Breast epithelium (tissue), 3 donors: ENCODE data around the gene NFKBIA.

ENCODE experiments used
- POLR2A ChIP-seq: fragments of 450-650 bp; IDR thresholded peaks from one replicate; pipeline ENCODE4 v1.6.1; 2016; ENCODE audit warnings: antibody characterized with exemption, mild to moderate bottlenecking, moderate library complexity
- POLR2AphosphoS5 ChIP-seq, 3 donors: sonication (generic); formaldehyde crosslinking; IDR thresholded peaks; one replicate each; pipeline ENCODE4 v1.6.1; 2017; ENCODE audit warnings: antibody characterized with exemption in 3 of 3
- TF ChIP-seq, protein P1 (sequence below), 3 donors: fragments of 450-650 bp; IDR thresholded peaks; one replicate each; pipeline ENCODE4 v1.5.1; 2016 to 2017; ENCODE audit warnings: antibody characterized with exemption in 3 of 3, mild to moderate bottlenecking in 3 of 3, moderate library complexity in 3 of 3

DNA sequence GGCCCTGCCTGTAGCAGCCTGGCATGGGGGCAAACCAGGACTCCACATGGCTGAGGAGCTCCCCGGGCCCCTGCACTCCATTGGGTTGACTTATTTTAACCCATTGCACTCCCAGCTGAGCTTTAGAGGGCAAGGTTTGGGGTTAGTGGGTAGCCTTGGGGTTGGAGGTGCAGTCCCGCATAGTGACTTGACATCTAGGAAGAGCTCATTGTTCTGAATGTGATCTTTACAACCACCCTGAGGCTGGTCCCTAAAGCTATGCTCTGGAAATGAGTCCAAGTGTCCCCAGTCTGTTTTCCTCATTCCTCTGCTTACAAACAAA, 36.4 kb downstream of the NFKBIA start:
- TF ChIP-seq, protein P1, sequence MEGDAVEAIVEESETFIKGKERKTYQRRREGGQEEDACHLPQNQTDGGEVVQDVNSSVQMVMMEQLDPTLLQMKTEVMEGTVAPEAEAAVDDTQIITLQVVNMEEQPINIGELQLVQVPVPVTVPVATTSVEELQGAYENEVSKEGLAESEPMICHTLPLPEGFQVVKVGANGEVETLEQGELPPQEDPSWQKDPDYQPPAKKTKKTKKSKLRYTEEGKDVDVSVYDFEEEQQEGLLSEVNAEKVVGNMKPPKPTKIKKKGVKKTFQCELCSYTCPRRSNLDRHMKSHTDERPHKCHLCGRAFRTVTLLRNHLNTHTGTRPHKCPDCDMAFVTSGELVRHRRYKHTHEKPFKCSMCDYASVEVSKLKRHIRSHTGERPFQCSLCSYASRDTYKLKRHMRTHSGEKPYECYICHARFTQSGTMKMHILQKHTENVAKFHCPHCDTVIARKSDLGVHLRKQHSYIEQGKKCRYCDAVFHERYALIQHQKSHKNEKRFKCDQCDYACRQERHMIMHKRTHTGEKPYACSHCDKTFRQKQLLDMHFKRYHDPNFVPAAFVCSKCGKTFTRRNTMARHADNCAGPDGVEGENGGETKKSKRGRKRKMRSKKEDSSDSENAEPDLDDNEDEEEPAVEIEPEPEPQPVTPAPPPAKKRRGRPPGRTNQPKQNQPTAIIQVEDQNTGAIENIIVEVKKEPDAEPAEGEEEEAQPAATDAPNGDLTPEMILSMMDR (IDR thresholded peaks at IDR 0.05), result no peak
- TF ChIP-seq POLR2A (no peak), POLR2AphosphoS5 (IDR thresholded peaks at IDR 0.05) (no peak)
